NT2/D1 (cell line): ENCODE measurements around the gene SPNS1.

Source experiments
- SUZ12 ChIP-seq: IDR thresholded peaks from 2 replicates; pipeline ENCODE4 v1.6.1; 2011; ENCODE audit not compliant: insufficient read length, insufficient read depth; ENCODE audit errors: extremely low read depth
- YY1 ChIP-seq: IDR thresholded peaks from 2 replicates; pipeline ENCODE4 v1.6.1; 2011; ENCODE audit not compliant: insufficient read length, insufficient read depth
- ZNF274 ChIP-seq: IDR thresholded peaks from 2 replicates; pipeline ENCODE4 v1.6.1; 2011; ENCODE audit warnings: mild to moderate bottlenecking, low read depth, low read length

- TF ChIP-seq ZNF274 (no peak), SUZ12 (no peak), YY1 (no peak)
These were observed 41.4 kb upstream of the SPNS1 start for GRCh38 chr16:28933171-28933570.
